Left kidney (tissue), 2 donors: ENCODE results near the gene RBM7. TPM values are rescaled to one million over a fixed set of nuclear protein-coding genes. Genes with fewer than 3 reads are reported as not detected.

Experiments used
- DNase-seq: peaks from one replicate; pipeline ENCODE4 v3.0.0-alpha.2; 2013
- polyA plus RNA-seq: library from polyadenylated mRNA; unstranded; fragments of 120-200 nt; gene quantifications from one replicate; pipeline ENCODE4 v1.2.1, GENCODE V29; 2013; ENCODE audit not compliant: insufficient read length

RBM7 gene
- polyA plus RNA-seq, 1 donor: 58.4 TPM

GRCh38 chr11:114392735-114393667 lies 7.5 kb upstream of the RBM7 start:
- DNase-seq: no peak

GRCh38 chr11:114395736-114396135 lies 4.7 kb upstream of the RBM7 start:
- DNase-seq: no peak

- no peak for DNase-seq
Measured at GRCh38 chr11:114396916-114397315, 3.5 kb upstream of the RBM7 start.

GRCh38 chr11:114397349-114397982 lies 3.0 kb upstream of the RBM7 start:
- peak; percentile 26 for DNase-seq

GRCh38 chr11:114398303-114398920 lies 2.1 kb upstream of the RBM7 start:
- DNase-seq: no peak

GRCh38 chr11:114399490-114400215 lies 813 bp upstream of the RBM7 start:
- peak; percentile 63 for DNase-seq

- no peak for DNase-seq
Measured at GRCh38 chr11:114400915-114401223, 403 bp downstream of the RBM7 start.

GRCh38 chr11:114401311-114401710 lies 845 bp downstream of the RBM7 start:
- peak; percentile 20 for DNase-seq

- no peak for DNase-seq
Measured at GRCh38 chr11:114412946-114413345, 12.5 kb downstream of the RBM7 start.

- DNase-seq: no peak
Measured at GRCh38 chr11:114413958-114414357, 13.5 kb downstream of the RBM7 start.

- DNase-seq: no peak
Measured at GRCh38 chr11:114416441-114416961, 16.0 kb downstream of the RBM7 start.

GRCh38 chr11:114426280-114426679 lies 25.8 kb downstream of the RBM7 start:
- DNase-seq: no peak

GRCh38 chr11:114430290-114430689 lies 29.8 kb downstream of the RBM7 start:
- DNase-seq: no peak

GRCh38 chr11:114432893-114433292 lies 32.4 kb downstream of the RBM7 start:
- DNase-seq: no peak

GRCh38 chr11:114433376-114433775 lies 32.9 kb downstream of the RBM7 start:
- no peak for DNase-seq

GRCh38 chr11:114438303-114438702 lies 37.8 kb downstream of the RBM7 start:
- DNase-seq: no peak

- peak; percentile 93 for DNase-seq
Measured at GRCh38 chr11:114439229-114440120, 39.0 kb downstream of the RBM7 start, which contains the start of gene REXO2. Gene REXO2 (plus strand): TSS chr11:114439467. CDS start chr11:114439529, 62 bp downstream.

- DNase-seq: no peak
Measured at GRCh38 chr11:114440121-114440860, 39.8 kb downstream of the RBM7 start.

- DNase-seq: no peak
Measured at GRCh38 chr11:114440971-114441763, 40.7 kb downstream of the RBM7 start.
